Thyroid gland (tissue), 4 donors: ENCODE measurements around the gene SLC6A9.

Source experiments
- POLR2A ChIP-seq, 2 donors: fragments of 450-650 bp; IDR thresholded peaks; one replicate each; pipeline ENCODE4 v1.6.1; 2017; ENCODE audit warnings: antibody characterized with exemption in 2 of 2, mild to moderate bottlenecking in 2 of 2, moderate library complexity in 1 of 2
- TF ChIP-seq, protein P1 (sequence below), 6 experiments: fragments of 200-600 bp in 3 of 6; fragments of 450-650 bp in 3 of 6; sonication (generic) in 3 of 6; IDR thresholded peaks; one replicate each; pipeline ENCODE4 v1.5.1; 2016 to 2019; ENCODE audit warnings: antibody characterized with exemption in 6 of 6, mild to moderate bottlenecking in 2 of 6, inconsistent platforms in 1 of 6, moderate library complexity in 1 of 6

DNA sequence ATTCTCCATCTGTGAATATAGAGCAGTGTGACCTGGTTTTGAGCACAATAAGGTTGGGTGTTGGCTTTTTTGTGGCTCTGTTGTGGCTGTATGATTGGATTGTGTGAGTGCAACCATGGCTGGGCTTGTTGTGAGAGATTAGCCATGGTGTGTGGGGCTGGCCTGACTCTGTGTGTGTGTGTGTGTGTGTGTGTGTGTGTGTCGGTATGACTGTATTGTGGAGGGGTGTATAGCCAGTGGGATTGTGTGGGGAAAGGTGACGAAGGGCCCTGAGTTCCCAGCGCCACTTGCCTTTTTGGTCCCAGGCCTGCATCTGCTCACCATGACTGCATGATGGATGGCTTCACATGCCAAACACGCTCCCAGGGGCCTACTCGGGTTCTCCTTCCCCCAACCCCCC, 5.9 kb upstream of the SLC6A9 start:
- TF ChIP-seq, protein P1, sequence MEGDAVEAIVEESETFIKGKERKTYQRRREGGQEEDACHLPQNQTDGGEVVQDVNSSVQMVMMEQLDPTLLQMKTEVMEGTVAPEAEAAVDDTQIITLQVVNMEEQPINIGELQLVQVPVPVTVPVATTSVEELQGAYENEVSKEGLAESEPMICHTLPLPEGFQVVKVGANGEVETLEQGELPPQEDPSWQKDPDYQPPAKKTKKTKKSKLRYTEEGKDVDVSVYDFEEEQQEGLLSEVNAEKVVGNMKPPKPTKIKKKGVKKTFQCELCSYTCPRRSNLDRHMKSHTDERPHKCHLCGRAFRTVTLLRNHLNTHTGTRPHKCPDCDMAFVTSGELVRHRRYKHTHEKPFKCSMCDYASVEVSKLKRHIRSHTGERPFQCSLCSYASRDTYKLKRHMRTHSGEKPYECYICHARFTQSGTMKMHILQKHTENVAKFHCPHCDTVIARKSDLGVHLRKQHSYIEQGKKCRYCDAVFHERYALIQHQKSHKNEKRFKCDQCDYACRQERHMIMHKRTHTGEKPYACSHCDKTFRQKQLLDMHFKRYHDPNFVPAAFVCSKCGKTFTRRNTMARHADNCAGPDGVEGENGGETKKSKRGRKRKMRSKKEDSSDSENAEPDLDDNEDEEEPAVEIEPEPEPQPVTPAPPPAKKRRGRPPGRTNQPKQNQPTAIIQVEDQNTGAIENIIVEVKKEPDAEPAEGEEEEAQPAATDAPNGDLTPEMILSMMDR (IDR thresholded peaks at IDR 0.05): no peak
- TF ChIP-seq POLR2A (IDR thresholded peaks at IDR 0.05): no peak
